Liver (tissue), 3 donors: Measurements from ENCODE around the gene RND1.

Experiments
- SP1 ChIP-seq: IDR thresholded peaks from 2 replicates; pipeline ENCODE4 v1.6.1; 2018; ENCODE audit warnings: antibody characterized with exemption, mild to moderate bottlenecking
- YY1 ChIP-seq: IDR thresholded peaks from 2 replicates; pipeline ENCODE4 v1.6.1; 2016; ENCODE audit warnings: antibody characterized with exemption, mild to moderate bottlenecking
- TF ChIP-seq, protein P1 (sequence below): IDR thresholded peaks from 2 replicates; pipeline ENCODE4 v1.6.1; 2016; ENCODE audit warnings: antibody characterized with exemption
- TF ChIP-seq, protein P2 (sequence below): fragments of 150-350 bp; IDR thresholded peaks from 2 replicates; pipeline ENCODE4 v1.5.1; 2017; ENCODE audit warnings: improper control_type of control experiment, low read depth, low read length; ENCODE audit not compliant: missing input control
- TF ChIP-seq, protein P3 (sequence below): IDR thresholded peaks from 2 replicates; pipeline ENCODE4 v1.6.1; 2016; ENCODE audit warnings: antibody characterized with exemption
- donor health status: healthy.
- donor health status: healthy.

DNA sequence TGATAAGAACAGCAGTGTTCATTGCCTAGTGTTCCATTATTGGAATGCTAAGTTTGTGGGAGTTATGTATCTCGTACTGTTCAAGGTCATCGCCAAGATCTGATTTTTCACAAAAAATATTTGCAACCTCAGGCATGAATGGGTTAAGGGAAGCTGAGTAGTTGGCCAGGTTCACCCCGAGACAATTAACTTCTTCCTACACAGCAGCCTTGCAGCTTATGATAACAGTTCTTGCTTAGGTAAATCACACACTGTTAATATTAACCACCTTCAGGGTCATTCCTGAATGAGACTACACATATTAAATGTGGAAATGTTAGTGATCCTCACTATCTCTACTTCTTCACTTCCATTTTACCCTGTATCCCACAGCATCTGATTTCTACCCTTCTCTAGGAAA, 41.6 kb upstream of the RND1 start:
- TF ChIP-seq, protein P1, sequence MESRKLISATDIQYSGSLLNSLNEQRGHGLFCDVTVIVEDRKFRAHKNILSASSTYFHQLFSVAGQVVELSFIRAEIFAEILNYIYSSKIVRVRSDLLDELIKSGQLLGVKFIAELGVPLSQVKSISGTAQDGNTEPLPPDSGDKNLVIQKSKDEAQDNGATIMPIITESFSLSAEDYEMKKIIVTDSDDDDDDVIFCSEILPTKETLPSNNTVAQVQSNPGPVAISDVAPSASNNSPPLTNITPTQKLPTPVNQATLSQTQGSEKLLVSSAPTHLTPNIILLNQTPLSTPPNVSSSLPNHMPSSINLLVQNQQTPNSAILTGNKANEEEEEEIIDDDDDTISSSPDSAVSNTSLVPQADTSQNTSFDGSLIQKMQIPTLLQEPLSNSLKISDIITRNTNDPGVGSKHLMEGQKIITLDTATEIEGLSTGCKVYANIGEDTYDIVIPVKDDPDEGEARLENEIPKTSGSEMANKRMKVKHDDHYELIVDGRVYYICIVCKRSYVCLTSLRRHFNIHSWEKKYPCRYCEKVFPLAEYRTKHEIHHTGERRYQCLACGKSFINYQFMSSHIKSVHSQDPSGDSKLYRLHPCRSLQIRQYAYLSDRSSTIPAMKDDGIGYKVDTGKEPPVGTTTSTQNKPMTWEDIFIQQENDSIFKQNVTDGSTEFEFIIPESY: no peak
- TF ChIP-seq, protein P2, sequence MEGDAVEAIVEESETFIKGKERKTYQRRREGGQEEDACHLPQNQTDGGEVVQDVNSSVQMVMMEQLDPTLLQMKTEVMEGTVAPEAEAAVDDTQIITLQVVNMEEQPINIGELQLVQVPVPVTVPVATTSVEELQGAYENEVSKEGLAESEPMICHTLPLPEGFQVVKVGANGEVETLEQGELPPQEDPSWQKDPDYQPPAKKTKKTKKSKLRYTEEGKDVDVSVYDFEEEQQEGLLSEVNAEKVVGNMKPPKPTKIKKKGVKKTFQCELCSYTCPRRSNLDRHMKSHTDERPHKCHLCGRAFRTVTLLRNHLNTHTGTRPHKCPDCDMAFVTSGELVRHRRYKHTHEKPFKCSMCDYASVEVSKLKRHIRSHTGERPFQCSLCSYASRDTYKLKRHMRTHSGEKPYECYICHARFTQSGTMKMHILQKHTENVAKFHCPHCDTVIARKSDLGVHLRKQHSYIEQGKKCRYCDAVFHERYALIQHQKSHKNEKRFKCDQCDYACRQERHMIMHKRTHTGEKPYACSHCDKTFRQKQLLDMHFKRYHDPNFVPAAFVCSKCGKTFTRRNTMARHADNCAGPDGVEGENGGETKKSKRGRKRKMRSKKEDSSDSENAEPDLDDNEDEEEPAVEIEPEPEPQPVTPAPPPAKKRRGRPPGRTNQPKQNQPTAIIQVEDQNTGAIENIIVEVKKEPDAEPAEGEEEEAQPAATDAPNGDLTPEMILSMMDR: no peak
- TF ChIP-seq, protein P3, sequence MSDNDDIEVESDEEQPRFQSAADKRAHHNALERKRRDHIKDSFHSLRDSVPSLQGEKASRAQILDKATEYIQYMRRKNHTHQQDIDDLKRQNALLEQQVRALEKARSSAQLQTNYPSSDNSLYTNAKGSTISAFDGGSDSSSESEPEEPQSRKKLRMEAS: no peak
- TF ChIP-seq YY1: no peak
- TF ChIP-seq SP1: no peak
